ENCODE data around the gene TNFSF13. TPM values are rescaled to one million over a fixed set of nuclear protein-coding genes. Genes with fewer than 3 reads are reported as not detected.

TNFSF13 gene
- total RNA-seq, 1 donor from 2014 or later = 13.5 TPM

DNA sequence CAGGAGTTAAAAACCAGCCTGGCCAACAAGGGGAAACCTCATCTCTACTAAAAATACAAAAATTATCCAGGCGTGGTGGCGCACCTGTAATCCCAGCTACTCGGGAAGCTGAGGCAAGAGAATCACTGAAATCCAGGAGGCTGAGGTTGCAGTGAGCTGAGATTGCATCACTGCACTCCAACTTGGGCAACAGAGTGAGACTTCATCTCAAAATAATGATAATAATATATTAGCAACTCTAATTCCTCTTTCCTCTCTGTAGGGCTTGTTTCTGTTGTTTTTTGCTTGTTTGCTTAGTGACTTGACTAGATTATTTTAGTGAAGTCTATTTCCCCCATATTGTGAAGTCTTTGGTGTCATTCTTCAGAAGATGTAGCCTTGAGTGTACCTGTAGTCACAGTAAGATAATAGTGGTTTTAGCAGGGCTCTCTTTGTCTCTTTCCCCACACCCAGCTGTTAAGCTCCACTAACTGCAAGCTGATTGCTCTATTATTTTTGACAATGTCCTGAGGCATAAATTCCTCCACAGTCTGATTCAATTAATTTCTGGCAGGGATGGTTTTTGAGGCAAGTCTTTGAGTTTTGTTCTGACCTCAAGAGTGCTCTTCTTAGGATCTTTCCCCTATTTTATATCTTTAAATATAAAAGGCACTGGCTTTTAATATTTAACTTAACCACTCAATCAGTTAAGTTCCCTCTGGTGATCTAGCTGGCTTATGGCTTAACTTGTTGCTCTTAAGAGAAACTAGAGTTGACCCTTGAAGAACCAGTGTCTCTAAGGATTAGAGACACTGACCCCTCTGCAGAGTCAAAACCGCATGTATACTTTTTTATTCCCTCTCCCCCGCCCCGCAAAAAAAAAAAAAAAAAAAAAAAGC is 28.3 kb upstream of the TNFSF13 start:
- Histone ChIP-seq H3K27me3 (ENCODE audit: control insufficient read depth, insufficient read depth, low read length) (no peaks in the 10 kb centered on the region), H3K4me3 (ENCODE audit: low read depth, low read length) (no peak overlapping the region), H3K36me3 (ENCODE audit: control insufficient read depth, insufficient read depth, low read length) (no peaks in the 10 kb centered on the region)
- TF ChIP-seq, protein P1, sequence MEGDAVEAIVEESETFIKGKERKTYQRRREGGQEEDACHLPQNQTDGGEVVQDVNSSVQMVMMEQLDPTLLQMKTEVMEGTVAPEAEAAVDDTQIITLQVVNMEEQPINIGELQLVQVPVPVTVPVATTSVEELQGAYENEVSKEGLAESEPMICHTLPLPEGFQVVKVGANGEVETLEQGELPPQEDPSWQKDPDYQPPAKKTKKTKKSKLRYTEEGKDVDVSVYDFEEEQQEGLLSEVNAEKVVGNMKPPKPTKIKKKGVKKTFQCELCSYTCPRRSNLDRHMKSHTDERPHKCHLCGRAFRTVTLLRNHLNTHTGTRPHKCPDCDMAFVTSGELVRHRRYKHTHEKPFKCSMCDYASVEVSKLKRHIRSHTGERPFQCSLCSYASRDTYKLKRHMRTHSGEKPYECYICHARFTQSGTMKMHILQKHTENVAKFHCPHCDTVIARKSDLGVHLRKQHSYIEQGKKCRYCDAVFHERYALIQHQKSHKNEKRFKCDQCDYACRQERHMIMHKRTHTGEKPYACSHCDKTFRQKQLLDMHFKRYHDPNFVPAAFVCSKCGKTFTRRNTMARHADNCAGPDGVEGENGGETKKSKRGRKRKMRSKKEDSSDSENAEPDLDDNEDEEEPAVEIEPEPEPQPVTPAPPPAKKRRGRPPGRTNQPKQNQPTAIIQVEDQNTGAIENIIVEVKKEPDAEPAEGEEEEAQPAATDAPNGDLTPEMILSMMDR (IDR thresholded peaks at IDR 0.05; ENCODE audit: insufficient read depth, low read length, poor library complexity, severe bottlenecking) = no peak
- no peak for DNase-seq (ENCODE audit: low read depth)

DNA sequence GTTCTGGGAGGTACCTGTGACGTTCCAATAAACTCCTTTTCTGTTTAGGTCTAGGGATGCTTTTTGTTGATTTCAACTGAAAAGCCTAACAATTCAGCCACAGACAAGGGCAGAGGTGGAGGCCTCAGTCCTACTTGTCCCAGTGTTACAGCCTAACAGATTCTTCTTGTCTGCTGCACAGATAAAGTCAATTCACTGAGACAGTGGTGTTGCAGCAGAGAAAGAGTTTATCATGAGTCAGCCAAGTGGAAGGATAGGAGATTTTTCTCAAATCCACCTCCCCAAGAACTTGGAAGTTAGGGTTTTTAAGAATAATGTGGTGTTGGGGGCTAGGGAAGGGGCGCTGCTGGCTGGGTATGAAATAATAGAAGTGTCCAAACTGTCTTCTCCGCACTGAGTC is 20.5 kb upstream of the TNFSF13 start:
- DNase-seq (ENCODE audit: low read depth) = no peak
- Histone ChIP-seq H3K4me3 (ENCODE audit: low read depth, low read length) (no peak overlapping the region), H3K36me3 (ENCODE audit: control insufficient read depth, insufficient read depth, low read length) (no peaks in the 10 kb centered on the region), H3K27me3 (ENCODE audit: control insufficient read depth, insufficient read depth, low read length) (no peaks in the 10 kb centered on the region)
- TF ChIP-seq, protein P1 (IDR thresholded peaks at IDR 0.05; ENCODE audit: insufficient read depth, low read length, poor library complexity, severe bottlenecking) = no peak

DNA sequence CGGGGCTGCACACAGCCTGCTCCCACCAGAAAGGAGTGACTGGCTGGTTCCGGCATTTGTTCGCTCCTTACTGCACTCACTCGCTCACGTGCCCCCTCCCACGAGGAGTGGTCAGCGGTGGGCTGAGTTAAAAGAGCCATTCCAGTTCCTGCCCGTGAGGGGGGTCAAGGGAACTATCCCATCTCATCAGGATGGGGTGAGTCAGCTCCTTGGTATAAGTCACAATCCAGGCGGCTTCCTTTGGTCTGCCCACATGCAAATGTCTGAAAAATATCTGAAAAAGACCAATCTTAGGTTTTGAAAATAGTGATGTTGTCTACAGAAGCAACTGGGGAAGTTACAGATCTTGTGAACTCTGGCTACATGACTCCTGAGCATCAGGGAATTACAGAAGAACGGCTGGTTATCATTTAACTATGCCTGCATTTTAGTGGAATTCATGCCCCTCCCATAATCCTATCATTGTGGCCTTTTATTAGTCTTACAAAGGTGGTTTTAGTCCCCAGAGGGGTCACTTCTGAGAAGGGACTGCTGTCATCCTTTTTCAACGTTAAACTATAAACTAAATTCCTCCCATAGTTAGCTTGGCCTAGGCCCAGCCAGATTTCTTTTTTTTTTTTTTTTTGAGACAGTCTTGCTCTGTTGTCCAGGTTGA is 19.5 kb upstream of the TNFSF13 start:
- TF ChIP-seq, protein P1 (IDR thresholded peaks at IDR 0.05; ENCODE audit: insufficient read depth, low read length, poor library complexity, severe bottlenecking) = no peak
- no peak for DNase-seq (ENCODE audit: low read depth)

DNA sequence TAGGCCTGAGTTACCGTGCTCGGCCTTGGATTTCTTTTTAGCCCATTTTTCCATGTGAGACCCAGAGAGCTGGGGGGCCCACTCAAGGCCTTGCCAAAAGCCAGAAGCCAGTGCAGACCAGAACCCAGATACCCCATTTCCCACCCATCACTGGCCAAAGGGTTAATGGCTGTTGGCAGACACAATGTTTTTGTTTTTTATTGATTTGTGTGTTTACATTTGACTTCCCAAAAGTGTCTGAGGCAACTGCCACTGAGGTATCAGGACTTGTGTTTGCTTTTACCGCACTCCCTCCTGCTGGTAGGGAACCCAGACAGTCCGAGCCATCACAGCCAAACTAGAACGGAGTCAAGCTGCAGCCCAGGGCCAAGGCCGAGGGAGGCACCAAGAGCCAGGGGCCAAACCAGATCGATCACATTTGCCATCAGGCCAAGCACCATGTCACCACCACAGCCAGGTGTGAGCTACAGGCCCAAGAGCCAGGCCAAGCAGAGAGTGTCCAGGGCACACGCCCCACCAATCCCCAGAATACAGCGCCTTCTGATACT is 17.4 kb upstream of the TNFSF13 start:
- no peak for DNase-seq (ENCODE audit: low read depth)
- Histone ChIP-seq H3K36me3 (ENCODE audit: control insufficient read depth, insufficient read depth, low read length) (no peaks in the 10 kb centered on the region), H3K4me3 (ENCODE audit: low read depth, low read length) (no peak overlapping the region), H3K27me3 (ENCODE audit: control insufficient read depth, insufficient read depth, low read length) (no peaks in the 10 kb centered on the region)
- TF ChIP-seq, protein P1 (IDR thresholded peaks at IDR 0.05; ENCODE audit: insufficient read depth, low read length, poor library complexity, severe bottlenecking) = no peak

More for the DNA sequence above, 19.5 kb upstream of the TNFSF13 start:
- no peaks in the 10 kb centered on the region for H3K36me3 ChIP-seq (ENCODE audit: control insufficient read depth, insufficient read depth, low read length)
- H3K27me3 ChIP-seq (ENCODE audit: control insufficient read depth, insufficient read depth, low read length) = no peaks in the 10 kb centered on the region
- H3K4me3 ChIP-seq (ENCODE audit: low read depth, low read length) = no peak overlapping the region

DNA sequence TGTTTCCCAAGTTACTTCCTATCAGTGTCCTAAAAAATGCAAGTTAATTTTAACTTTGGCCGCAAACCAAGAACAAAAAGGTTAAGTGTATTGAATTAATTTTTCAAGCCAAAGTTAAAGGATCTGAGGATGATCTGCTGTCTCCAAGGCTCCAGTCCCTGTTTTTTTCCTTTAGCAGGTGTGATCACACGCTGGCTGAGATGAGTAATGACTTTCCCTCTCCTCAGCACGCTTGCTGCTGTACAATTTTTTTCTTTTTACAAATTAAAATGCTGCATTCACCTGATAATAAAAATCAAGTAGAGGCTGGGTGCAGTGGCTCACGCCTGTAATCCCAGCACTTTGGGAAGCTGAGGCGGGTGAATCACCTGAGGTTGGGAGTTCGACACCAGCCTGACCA is 13.6 kb upstream of the TNFSF13 start:
- DNase-seq (ENCODE audit: low read depth) = no peak
- no peaks in the 10 kb centered on the region for H3K36me3 ChIP-seq (ENCODE audit: control insufficient read depth, insufficient read depth, low read length)
- H3K27me3 ChIP-seq (ENCODE audit: control insufficient read depth, insufficient read depth, low read length) = no peaks in the 10 kb centered on the region
- TF ChIP-seq, protein P1 (IDR thresholded peaks at IDR 0.05; ENCODE audit: insufficient read depth, low read length, poor library complexity, severe bottlenecking) = no peak
- H3K4me3 ChIP-seq (ENCODE audit: low read depth, low read length) = no peak overlapping the region

Measured in kidney epithelial cell (primary cell).